Measurements from ENCODE around the gene LIN54. TPM values are rescaled to one million over a fixed set of nuclear protein-coding genes. Genes with fewer than 3 reads are reported as not detected.
A peak's percentile ranks its signal among the peaks of the same experiment; 100 is the strongest.

The LIN54 gene
- total RNA-seq, 2 donors from 2014 or later: 14.5 to 18.1 TPM

DNA sequence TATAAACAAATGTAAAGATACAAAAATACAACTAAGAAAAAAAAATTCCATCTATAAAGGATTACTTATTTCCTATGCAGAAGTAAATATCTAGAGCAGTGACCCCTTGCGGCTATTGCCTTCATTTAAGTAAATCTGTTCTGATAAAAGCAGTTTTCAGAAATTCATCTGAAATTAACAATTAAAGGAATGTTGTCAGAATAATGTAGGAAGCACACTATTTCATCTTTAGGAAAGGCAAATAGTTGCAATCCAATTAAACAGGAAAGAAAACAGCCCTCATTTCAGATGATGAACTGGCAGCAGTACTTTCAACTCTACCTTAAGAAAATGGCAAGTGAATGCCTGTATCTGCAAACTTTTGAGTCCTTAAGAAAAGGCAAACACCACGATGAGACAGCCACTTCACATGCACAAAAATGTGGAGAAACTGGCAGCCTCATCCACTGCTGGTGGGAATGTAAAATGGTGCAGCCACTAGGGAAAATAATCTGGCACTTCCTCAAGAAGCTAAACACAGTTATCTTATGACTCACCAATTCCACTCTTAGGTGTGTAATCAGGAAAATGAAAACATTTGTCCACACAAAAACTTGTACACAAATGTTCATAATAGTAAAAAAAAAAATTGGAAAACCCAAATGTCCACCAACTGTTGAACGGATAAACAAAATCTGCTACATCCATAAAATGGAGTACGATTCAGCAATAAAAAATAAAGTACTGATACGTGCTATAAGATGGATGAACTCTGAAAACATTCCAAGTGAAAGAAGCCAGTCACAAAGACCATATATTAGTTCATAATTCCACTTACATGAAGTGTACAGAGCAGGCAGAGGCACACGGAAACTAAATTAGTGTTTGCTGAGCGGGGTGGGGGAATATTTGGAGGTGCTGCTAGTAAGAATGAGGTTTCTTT, 112.0 kb downstream of the LIN54 start:
- WGBS, 2 experiments (ENCODE audit: insufficient coverage in 1 of 2, insufficient read length in 1 of 2): 0 to 43% methylated on average over 1 to 7 of the region's 7 CpGs
- Mint-ChIP-seq H3K27ac (peak overlapping the region; percentile 70), H3K27me3 (ENCODE audit: insufficient read depth) (no peaks in the 10 kb centered on the region), H3K4me1 (peaks cover 29% of the 10 kb centered on the region), H3K9me3 (no peaks in the 10 kb centered on the region), H3K36me3 (ENCODE audit: low read depth) (peaks cover 49% of the 10 kb centered on the region), H3K4me3 (no peak overlapping the region)
- peak overlapping the region; percentile 98 for H3K4me3 ChIP-seq (ENCODE audit: low read length)
- peaks cover 46% of the 10 kb centered on the region for H3K36me3 ChIP-seq (ENCODE audit: control insufficient read depth, insufficient read depth, low read length)
- H3K27me3 ChIP-seq (ENCODE audit: control insufficient read depth, insufficient read depth, low read length, poor library complexity, severe bottlenecking): no peaks in the 10 kb centered on the region
- H3K9me3 ChIP-seq (ENCODE audit: control insufficient read depth, low read length): no peaks in the 10 kb centered on the region
- TF ChIP-seq, protein P1, sequence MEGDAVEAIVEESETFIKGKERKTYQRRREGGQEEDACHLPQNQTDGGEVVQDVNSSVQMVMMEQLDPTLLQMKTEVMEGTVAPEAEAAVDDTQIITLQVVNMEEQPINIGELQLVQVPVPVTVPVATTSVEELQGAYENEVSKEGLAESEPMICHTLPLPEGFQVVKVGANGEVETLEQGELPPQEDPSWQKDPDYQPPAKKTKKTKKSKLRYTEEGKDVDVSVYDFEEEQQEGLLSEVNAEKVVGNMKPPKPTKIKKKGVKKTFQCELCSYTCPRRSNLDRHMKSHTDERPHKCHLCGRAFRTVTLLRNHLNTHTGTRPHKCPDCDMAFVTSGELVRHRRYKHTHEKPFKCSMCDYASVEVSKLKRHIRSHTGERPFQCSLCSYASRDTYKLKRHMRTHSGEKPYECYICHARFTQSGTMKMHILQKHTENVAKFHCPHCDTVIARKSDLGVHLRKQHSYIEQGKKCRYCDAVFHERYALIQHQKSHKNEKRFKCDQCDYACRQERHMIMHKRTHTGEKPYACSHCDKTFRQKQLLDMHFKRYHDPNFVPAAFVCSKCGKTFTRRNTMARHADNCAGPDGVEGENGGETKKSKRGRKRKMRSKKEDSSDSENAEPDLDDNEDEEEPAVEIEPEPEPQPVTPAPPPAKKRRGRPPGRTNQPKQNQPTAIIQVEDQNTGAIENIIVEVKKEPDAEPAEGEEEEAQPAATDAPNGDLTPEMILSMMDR (conservative IDR thresholded peaks at IDR 0.05): peak; percentile 54
- H3K27ac ChIP-seq (ENCODE audit: low read depth, low read length): no peak overlapping the region
- no peak for DNase-seq
- peak overlapping the region; percentile 78 for H3K9ac ChIP-seq (ENCODE audit: extremely low read depth, low read length, poor library complexity, severe bottlenecking)
- H3K4me1 ChIP-seq (ENCODE audit: control insufficient read depth, insufficient read depth, low read length): peaks cover 10% of the 10 kb centered on the region

DNA sequence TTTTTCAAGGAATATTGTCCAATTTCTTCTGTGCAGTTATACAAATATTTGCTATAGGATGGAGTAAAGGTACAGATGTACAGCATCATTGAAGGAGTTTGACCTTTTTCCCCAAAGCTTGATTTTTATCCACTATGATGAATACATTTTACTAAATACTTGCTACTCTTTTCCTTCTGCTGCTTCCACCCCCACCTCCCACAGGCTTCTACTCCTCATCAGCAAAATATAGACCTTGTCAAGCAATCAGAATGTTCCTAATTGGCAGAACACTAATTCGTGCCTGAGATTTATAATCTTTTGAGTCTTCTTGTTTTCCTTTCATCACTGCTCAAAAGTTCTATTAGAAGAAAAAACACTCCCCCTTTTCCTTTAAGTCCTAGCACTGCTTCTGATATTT, 113.9 kb downstream of the LIN54 start:
- no peak overlapping the region for H3K27ac ChIP-seq (ENCODE audit: low read depth, low read length)
- peaks cover 57% of the 10 kb centered on the region for H3K36me3 ChIP-seq (ENCODE audit: control insufficient read depth, insufficient read depth, low read length)
- Mint-ChIP-seq H3K4me1 (peaks cover 46% of the 10 kb centered on the region), H3K9me3 (no peaks in the 10 kb centered on the region), H3K27me3 (ENCODE audit: insufficient read depth) (no peaks in the 10 kb centered on the region), H3K27ac (no peak overlapping the region), H3K36me3 (ENCODE audit: low read depth) (peaks cover 51% of the 10 kb centered on the region), H3K4me3 (no peak overlapping the region)
- no peak for DNase-seq
- H3K4me1 ChIP-seq (ENCODE audit: control insufficient read depth, insufficient read depth, low read length): peaks cover 15% of the 10 kb centered on the region
- H3K4me3 ChIP-seq (ENCODE audit: low read length): peak overlapping the region; percentile 98
- 88 to 96% methylated on average over 1 of the region's 1 CpG for WGBS, 2 experiments (ENCODE audit: insufficient coverage in 1 of 2, insufficient read length in 1 of 2)
- no peaks in the 10 kb centered on the region for H3K9me3 ChIP-seq (ENCODE audit: control insufficient read depth, low read length)
- TF ChIP-seq, protein P1 (conservative IDR thresholded peaks at IDR 0.05): no peak
- H3K9ac ChIP-seq (ENCODE audit: extremely low read depth, low read length, poor library complexity, severe bottlenecking): no peak overlapping the region
- no peaks in the 10 kb centered on the region for H3K27me3 ChIP-seq (ENCODE audit: control insufficient read depth, insufficient read depth, low read length, poor library complexity, severe bottlenecking)

DNA sequence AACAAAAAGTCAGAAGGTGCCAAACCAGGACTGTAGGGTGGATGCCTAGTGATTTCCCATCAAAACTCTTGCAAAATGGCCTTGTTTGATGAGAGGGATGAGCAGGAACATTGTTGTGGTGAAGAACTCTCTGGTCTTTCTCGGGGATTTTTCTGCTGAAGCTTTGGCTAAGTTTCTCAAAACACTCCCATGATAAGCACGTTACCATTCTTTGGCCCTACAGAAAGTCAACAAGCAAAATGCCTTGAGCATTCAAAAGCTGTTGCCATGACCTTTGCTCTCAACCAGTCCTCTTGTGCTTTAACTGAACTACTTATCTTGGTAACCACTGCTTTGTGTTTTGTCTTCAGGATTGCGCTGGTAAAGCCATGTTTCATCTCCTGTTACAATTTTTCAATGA, 116.7 kb downstream of the LIN54 start:
- 83 to 92% methylated on average over 2 to 3 of the region's 3 CpGs for WGBS, 2 experiments (ENCODE audit: insufficient coverage in 1 of 2, insufficient read length in 1 of 2)
- H3K36me3 ChIP-seq (ENCODE audit: control insufficient read depth, insufficient read depth, low read length): peaks cover 59% of the 10 kb centered on the region
- H3K9me3 Mint-ChIP-seq: no peaks in the 10 kb centered on the region

More for the DNA sequence above, 116.7 kb downstream of the LIN54 start:
- Mint-ChIP-seq H3K27ac (peak overlapping the region; percentile 79), H3K4me1 (peaks cover 52% of the 10 kb centered on the region), H3K4me3 (peak overlapping the region; percentile 24), H3K36me3 (ENCODE audit: low read depth) (peaks cover 48% of the 10 kb centered on the region), H3K27me3 (ENCODE audit: insufficient read depth) (no peaks in the 10 kb centered on the region)
- no peak overlapping the region for H3K27ac ChIP-seq (ENCODE audit: low read depth, low read length)
- no peaks in the 10 kb centered on the region for H3K9me3 ChIP-seq (ENCODE audit: control insufficient read depth, low read length)
- peak overlapping the region; percentile 98 for H3K4me3 ChIP-seq (ENCODE audit: low read length)
- H3K27me3 ChIP-seq (ENCODE audit: control insufficient read depth, insufficient read depth, low read length, poor library complexity, severe bottlenecking): no peaks in the 10 kb centered on the region
- TF ChIP-seq, protein P1 (conservative IDR thresholded peaks at IDR 0.05): no peak
- H3K9ac ChIP-seq (ENCODE audit: extremely low read depth, low read length, poor library complexity, severe bottlenecking): peak overlapping the region; percentile 14
- no peak for DNase-seq
- peaks cover 15% of the 10 kb centered on the region for H3K4me1 ChIP-seq (ENCODE audit: control insufficient read depth, insufficient read depth, low read length)

All from endodermal cell (in vitro differentiated cells).